Thyroid gland (tissue), 4 donors: ENCODE data around the gene PLXNA1.

Experiments used
- CTCF ChIP-seq, 6 experiments: fragments of 200-600 bp in 3 of 6; fragments of 450-650 bp in 3 of 6; sonication (generic) in 3 of 6; IDR thresholded peaks; one replicate each; pipeline ENCODE4 v1.5.1; 2016 to 2019; ENCODE audit warnings: antibody characterized with exemption in 6 of 6, mild to moderate bottlenecking in 2 of 6, inconsistent platforms in 1 of 6, moderate library complexity in 1 of 6
- POLR2A ChIP-seq, 2 donors: fragments of 450-650 bp; IDR thresholded peaks; one replicate each; pipeline ENCODE4 v1.6.1; 2017; ENCODE audit warnings: antibody characterized with exemption in 2 of 2, mild to moderate bottlenecking in 2 of 2, moderate library complexity in 1 of 2

- TF ChIP-seq CTCF (IDR thresholded peaks at IDR 0.05): no peak
- TF ChIP-seq POLR2A (IDR thresholded peaks at IDR 0.05): no peak
Observed at GRCh38 chr3:127020543-127020942, 37.6 kb downstream of the PLXNA1 start.
